ENCODE measurements around the gene RUBCNL. TPM values are rescaled to one million over a fixed set of nuclear protein-coding genes. Genes with fewer than 3 reads are reported as not detected.

Gene RUBCNL
- total RNA-seq, 3 donors from 2014 or later (not counting 1 experiment from before 2014, with no cell fraction given): 1.6 to 2.3 (median 2.1) TPM

DNA sequence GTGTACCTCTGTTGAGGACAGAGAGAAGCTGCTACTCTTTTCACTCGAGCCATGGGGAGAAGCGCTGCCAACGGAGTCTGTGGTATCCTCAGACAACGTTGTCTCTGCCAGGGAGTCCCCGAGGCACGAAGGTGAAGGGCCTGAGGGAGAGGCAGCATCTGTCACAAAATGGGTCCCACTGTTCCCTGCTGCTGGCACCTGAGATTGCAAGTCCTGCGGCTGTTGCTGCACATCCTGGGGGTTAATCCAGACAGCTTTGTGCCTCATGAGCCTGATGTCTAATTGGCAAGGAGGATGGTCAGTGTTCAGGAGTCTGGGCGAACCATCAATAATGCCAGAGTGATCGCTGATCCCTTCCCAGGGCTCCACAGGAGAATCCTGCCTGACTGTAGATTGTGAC lies 15.0 kb downstream of the RUBCNL start:
- DNase-seq (no peak), ATAC-seq (no peak)
- intact Hi-C loops (cut with micrococcal nuclease): no loop called here
- H3K4me3 ChIP-seq (ENCODE audit: low read length): no peak overlapping the region
- Mint-ChIP-seq H3K27me3 (ENCODE audit: low read depth in 2 of 2) (peaks cover 2 to 12% of the 10 kb centered on the region in 2 donors), H3K36me3 (no peaks in the 10 kb centered on the region), H3K4me3 (no peak overlapping the region), H3K4me1 (no peaks in the 10 kb centered on the region), H3K27ac (no peak overlapping the region), H3K9me3 (no peaks in the 10 kb centered on the region)
- H3K9me3 ChIP-seq (ENCODE audit: control insufficient read depth, insufficient read depth, low read length): no peaks in the 10 kb centered on the region
- H3K36me3 ChIP-seq (ENCODE audit: control insufficient read depth, insufficient read depth, low read length): no peaks in the 10 kb centered on the region
- H3K27me3 ChIP-seq (ENCODE audit: control insufficient read depth, insufficient read depth, low read length): no peaks in the 10 kb centered on the region
- H3K27ac ChIP-seq (ENCODE audit: low read length): no peak overlapping the region
- peaks cover 4% of the 10 kb centered on the region for H3K4me1 ChIP-seq (ENCODE audit: control insufficient read depth, insufficient read depth, low read length)
- 87% methylated on average over 9 of the region's 9 CpGs for WGBS (ENCODE audit: insufficient coverage)
- TF ChIP-seq, protein P1, sequence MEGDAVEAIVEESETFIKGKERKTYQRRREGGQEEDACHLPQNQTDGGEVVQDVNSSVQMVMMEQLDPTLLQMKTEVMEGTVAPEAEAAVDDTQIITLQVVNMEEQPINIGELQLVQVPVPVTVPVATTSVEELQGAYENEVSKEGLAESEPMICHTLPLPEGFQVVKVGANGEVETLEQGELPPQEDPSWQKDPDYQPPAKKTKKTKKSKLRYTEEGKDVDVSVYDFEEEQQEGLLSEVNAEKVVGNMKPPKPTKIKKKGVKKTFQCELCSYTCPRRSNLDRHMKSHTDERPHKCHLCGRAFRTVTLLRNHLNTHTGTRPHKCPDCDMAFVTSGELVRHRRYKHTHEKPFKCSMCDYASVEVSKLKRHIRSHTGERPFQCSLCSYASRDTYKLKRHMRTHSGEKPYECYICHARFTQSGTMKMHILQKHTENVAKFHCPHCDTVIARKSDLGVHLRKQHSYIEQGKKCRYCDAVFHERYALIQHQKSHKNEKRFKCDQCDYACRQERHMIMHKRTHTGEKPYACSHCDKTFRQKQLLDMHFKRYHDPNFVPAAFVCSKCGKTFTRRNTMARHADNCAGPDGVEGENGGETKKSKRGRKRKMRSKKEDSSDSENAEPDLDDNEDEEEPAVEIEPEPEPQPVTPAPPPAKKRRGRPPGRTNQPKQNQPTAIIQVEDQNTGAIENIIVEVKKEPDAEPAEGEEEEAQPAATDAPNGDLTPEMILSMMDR (IDR thresholded peaks at IDR 0.05): no peak

GRCh38 chr13:46369506-46370277 lies 17.4 kb downstream of the RUBCNL start:
- DNase-seq (no peak), ATAC-seq (no peak)
- Histone ChIP-seq H3K36me3 (ENCODE audit: control insufficient read depth, insufficient read depth, low read length) (no peaks in the 10 kb centered on the region), H3K27ac (ENCODE audit: low read length) (no peak overlapping the region), H3K4me3 (ENCODE audit: low read length) (peak overlapping the region; percentile 5), H3K27me3 (ENCODE audit: control insufficient read depth, insufficient read depth, low read length) (no peaks in the 10 kb centered on the region), H3K9me3 (ENCODE audit: control insufficient read depth, insufficient read depth, low read length) (no peaks in the 10 kb centered on the region), H3K4me1 (ENCODE audit: control insufficient read depth, insufficient read depth, low read length) (peaks cover 3% of the 10 kb centered on the region)
- TF ChIP-seq, protein P1 (IDR thresholded peaks at IDR 0.05): no peak
- H3K36me3 Mint-ChIP-seq: no peaks in the 10 kb centered on the region
- H3K27ac Mint-ChIP-seq: no peak overlapping the region
- H3K4me1 Mint-ChIP-seq: no peaks in the 10 kb centered on the region
- intact Hi-C loops (cut with micrococcal nuclease): no loop called here
- no peak overlapping the region for H3K4me3 Mint-ChIP-seq
- no peaks in the 10 kb centered on the region for H3K9me3 Mint-ChIP-seq
- peaks cover 9% of the 10 kb centered on the region in 2 donors for H3K27me3 Mint-ChIP-seq (ENCODE audit: low read depth in 2 of 2)
- WGBS (ENCODE audit: insufficient coverage): 37% methylated on average over 4 of the region's 4 CpGs

- Histone ChIP-seq H3K4me3 (ENCODE audit: low read length) (no peak overlapping the region), H3K27ac (ENCODE audit: low read length) (no peak overlapping the region), H3K27me3 (ENCODE audit: control insufficient read depth, insufficient read depth, low read length) (no peaks in the 10 kb centered on the region), H3K4me1 (ENCODE audit: control insufficient read depth, insufficient read depth, low read length) (peaks cover 3% of the 10 kb centered on the region), H3K36me3 (ENCODE audit: control insufficient read depth, insufficient read depth, low read length) (no peaks in the 10 kb centered on the region), H3K9me3 (ENCODE audit: control insufficient read depth, insufficient read depth, low read length) (no peaks in the 10 kb centered on the region)
- DNase-seq: no peak
- TF ChIP-seq, protein P1 (IDR thresholded peaks at IDR 0.05): no peak
- 90% methylated on average over 2 of the region's 3 CpGs for WGBS (ENCODE audit: insufficient coverage)
- Mint-ChIP-seq H3K9me3 (no peaks in the 10 kb centered on the region), H3K4me3 (no peak overlapping the region), H3K36me3 (no peaks in the 10 kb centered on the region), H3K27me3 (ENCODE audit: low read depth in 2 of 2) (peaks cover 8 to 9% of the 10 kb centered on the region in 2 donors), H3K4me1 (no peaks in the 10 kb centered on the region), H3K27ac (no peak overlapping the region)
- intact Hi-C loops (cut with micrococcal nuclease): no loop called here
- ATAC-seq: no peak
Measured at GRCh38 chr13:46367617-46368327, 19.3 kb downstream of the RUBCNL start.

All from natural killer cell (primary cell).